ENCODE data around the gene CATSPER4. TPM values are rescaled to one million over a fixed set of nuclear protein-coding genes. Genes with fewer than 3 reads are reported as not detected.

CATSPER4 gene
- total and polyA plus RNA-seq, 2 of the 8 experiments (the other 6 are each of a cell fraction or from before 2014, with no cell fraction given) = 0.65 to 0.83 TPM

GRCh38 chr1:26142159-26142558, 48.2 kb upstream of the CATSPER4 start (continued):
- no peak for TF ChIP-seq CHD7 (IDR thresholded peaks at IDR 0.05; ENCODE audit: insufficient replicate concordance, low read length)
- no peak for TF ChIP-seq TCF12 (IDR thresholded peaks at IDR 0.05; ENCODE audit: low read depth, low read length)
- no peak for TF ChIP-seq TAF7 (optimal IDR thresholded peaks at IDR 0.05; ENCODE audit: borderline replicate concordance, low read depth, low read length)
- TF ChIP-seq E2F6 (IDR thresholded peaks at IDR 0.05) = no peak
- TF ChIP-seq SIN3A (conservative IDR thresholded peaks at IDR 0.05 in 1 of 2, IDR thresholded peaks at IDR 0.05 in 1 of 2; ENCODE audit: low read depth in 1 of 2, low read length in 2 of 2) = no peak
- TF ChIP-seq GABPA (IDR thresholded peaks at IDR 0.05; ENCODE audit: borderline replicate concordance, insufficient read depth, low read length) = no peak
- no peak for TF ChIP-seq CBX8 (IDR thresholded peaks at IDR 0.05; ENCODE audit: borderline replicate concordance, low read depth, low read length)
- TF ChIP-seq EGR1 (IDR thresholded peaks at IDR 0.05; ENCODE audit: borderline replicate concordance, low read depth, low read length) = no peak
- TF ChIP-seq HDAC2 (IDR thresholded peaks at IDR 0.05; ENCODE audit: borderline replicate concordance in 1 of 2, low read depth in 2 of 2, low read length in 2 of 2) = no peak
- no peak for TF ChIP-seq SP1 (IDR thresholded peaks at IDR 0.05; ENCODE audit: low read depth, low read length)
- TF ChIP-seq YY1 (IDR thresholded peaks at IDR 0.05; ENCODE audit: low read depth, low read length) = no peak

Measured in H1 (cell line).